HAP-1 (cell line): ENCODE results near the gene D2HGDH.
A peak's percentile ranks its signal among the peaks of the same experiment; 100 is the strongest.
"Not testable (repeated sequence)": the region's sequence is repeated elsewhere in the genome, so short reads cannot be mapped to it uniquely, and the experiment has no call there.

Experiments
- DNase-seq, 2 experiments: peaks; one replicate each; pipeline ENCODE4 v3.0.0-alpha.2; 2016 to 2020; ENCODE audit warnings: low spot score in 2 of 2
- H3K27me3 ChIP-seq: fragments of 250-450 bp; sonication (Bioruptor Pico); 2 replicates; pipeline ENCODE4 v1.5.1; 2020; ENCODE audit warnings: low read depth, mild to moderate bottlenecking, moderate library complexity
- H3K36me3 ChIP-seq: fragments of 250-450 bp; sonication (Bioruptor Pico); replicated peaks from 2 replicates; pipeline ENCODE4 v1.5.1; 2020; ENCODE audit warnings: mild to moderate bottlenecking
- H3K4me1 ChIP-seq: fragments of 250-450 bp; sonication (Bioruptor Pico); 2 replicates; pipeline ENCODE4 v1.5.1; 2020; ENCODE audit warnings: mild to moderate bottlenecking
- H3K4me3 ChIP-seq: fragments of 250-450 bp; sonication (Bioruptor Pico); 2 replicates; pipeline ENCODE4 v1.5.1; 2020; ENCODE audit warnings: mild to moderate bottlenecking, moderate library complexity
- H3K9me3 ChIP-seq: fragments of 250-450 bp; sonication (Bioruptor Pico); 2 replicates; pipeline ENCODE4 v1.5.1; 2020; ENCODE audit warnings: mild to moderate bottlenecking, moderate library complexity
- in situ Hi-C: fragments of 300-500 bp; cut with MboI; formaldehyde crosslinking; loops from 3 replicates; pipeline ENCODE4 v1.14.3; 2020; ENCODE audit warnings: low sequenced_read_pairs, inconsistent platforms, mixed read lengths

The D2HGDH gene

DNA sequence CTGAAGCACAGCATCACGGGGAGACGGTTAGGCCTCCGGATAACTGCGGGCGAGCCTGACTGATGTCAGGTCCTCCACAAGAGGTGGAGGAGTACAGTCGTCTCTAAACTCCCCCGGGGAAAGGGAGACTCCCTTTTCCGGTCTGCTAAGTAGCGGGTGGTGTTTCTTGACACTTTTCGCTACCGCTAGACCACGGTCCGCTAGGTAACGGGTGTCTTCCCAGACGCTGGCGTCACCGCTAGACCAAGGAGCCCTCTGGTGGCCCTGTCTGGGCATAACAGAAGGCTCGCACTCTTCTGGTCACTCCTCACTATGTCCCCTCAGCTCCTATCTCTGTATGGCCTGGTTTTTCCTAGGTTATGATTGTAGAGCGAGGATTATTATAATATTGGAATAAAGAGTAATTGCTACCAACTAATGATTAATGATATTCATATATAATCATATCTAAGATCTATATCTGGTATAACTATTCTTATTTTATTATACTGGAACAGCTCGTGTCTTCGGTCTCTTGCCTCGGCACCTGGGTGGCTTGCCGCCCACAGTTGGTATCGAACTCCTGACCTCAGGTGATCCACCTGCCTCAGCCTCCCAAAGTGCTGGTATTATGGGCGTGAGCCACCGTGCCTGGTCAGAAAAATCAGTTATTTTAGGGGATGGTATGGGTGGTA, 1.8 kb upstream of the D2HGDH start:
- in situ Hi-C loops, H3K4me1 ChIP-seq, H3K4me3 ChIP-seq, H3K36me3 ChIP-seq, H3K27me3 ChIP-seq, H3K9me3 ChIP-seq: not testable (repeated sequence)
- DNase-seq = peak; percentile 15 to 84

DNA sequence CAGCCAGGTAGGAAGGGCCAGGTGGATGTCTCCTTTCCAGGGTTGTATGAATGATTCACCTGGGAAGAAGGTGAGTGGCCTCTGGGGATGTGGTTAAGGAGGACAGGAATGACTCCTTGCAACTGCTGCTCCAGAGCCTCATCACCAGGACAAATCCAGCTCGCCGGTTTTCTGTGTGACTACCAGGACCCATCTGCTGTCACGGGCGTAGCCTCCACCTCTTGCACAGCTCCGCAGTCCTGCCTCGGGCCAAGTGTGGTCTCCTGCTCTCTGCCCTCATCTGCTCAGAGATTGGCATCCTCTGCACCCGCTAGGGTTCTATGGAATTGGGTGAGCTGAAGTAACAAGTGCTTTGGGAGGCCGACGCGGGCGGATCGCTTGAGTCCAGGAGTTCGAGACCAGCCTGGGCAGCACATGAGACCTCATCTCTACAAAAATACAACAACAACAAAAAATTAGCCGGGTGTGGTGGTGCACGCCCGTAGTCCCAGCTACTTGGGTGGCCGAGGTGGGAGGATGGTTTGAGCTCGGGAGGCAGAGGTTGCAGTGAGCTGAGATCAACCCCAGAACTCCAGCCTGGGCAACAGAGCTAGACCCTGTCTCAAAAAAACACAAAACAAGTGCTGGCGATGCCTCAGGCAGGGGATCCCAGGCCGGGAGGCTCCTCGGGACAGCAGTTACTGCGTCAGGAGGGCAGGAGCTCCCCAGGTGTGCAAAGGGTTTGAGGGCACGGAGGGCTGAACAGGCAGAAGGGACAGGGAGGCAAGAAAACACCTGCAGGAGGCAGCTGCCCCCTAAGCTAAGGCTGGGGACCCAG, 831 bp upstream of the D2HGDH start:
- H3K36me3 ChIP-seq = peaks cover 7% of the 10 kb centered on the region
- DNase-seq = no peak
- no peaks in the 10 kb centered on the region for H3K27me3 ChIP-seq
- in situ Hi-C loops = no loop called here
- no peaks in the 10 kb centered on the region for H3K9me3 ChIP-seq
- 0 out of 2 replicates have a peak, but pooled peaks cover 4% of the 10 kb centered on the region for H3K4me1 ChIP-seq
- H3K4me3 ChIP-seq = peak overlapping the region; percentile 36

DNA sequence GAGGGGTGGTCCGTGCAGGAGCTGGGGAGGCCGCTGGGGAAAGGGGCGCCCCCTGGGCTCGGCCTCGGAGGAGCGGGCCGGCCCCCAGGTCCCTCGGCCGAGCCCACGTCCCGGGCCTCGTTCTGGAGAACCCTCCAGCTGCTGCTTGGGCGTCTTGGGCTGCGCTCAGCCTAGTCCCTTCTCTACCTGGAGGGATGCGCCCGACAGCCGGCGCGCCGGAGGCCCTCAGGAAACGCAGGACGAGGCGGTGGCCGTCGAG, 293 bp upstream of the D2HGDH start:
- in situ Hi-C loops = no loop called here
- Histone ChIP-seq H3K36me3 (peaks cover 10% of the 10 kb centered on the region), H3K4me1 (0 out of 2 replicates have a peak, but pooled peaks cover 4% of the 10 kb centered on the region), H3K9me3 (no peaks in the 10 kb centered on the region), H3K27me3 (no peaks in the 10 kb centered on the region), H3K4me3 (peak overlapping the region; percentile 36)
- DNase-seq = no peak

DNA sequence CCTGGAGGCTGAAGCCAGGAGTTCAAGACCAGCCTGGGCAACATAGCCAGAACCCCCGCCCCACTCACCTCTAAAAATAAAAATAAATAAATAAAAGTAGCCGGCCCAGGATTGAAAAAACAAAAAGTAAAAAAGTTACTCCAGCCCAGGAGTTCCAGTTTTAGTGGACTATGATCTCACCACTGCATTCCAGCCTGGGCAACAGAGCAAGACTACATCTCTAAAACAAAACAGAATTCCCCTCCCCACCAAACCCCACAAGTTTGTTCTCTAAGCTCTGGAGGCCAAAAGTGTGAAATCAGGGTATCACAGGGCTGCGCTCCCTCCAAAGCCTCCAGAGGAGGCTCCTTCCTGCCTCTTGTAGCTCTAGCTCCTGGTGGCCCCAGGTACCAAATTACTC, 1.7 kb downstream of the D2HGDH start:
- peaks cover 10% of the 10 kb centered on the region for H3K36me3 ChIP-seq
- in situ Hi-C loops = no loop called here
- H3K4me1 ChIP-seq = 0 out of 2 replicates have a peak, but pooled peaks cover 4% of the 10 kb centered on the region
- H3K9me3 ChIP-seq = no peaks in the 10 kb centered on the region
- no peaks in the 10 kb centered on the region for H3K27me3 ChIP-seq
- no peak for DNase-seq
- H3K4me3 ChIP-seq = peak overlapping the region; percentile 77

DNA sequence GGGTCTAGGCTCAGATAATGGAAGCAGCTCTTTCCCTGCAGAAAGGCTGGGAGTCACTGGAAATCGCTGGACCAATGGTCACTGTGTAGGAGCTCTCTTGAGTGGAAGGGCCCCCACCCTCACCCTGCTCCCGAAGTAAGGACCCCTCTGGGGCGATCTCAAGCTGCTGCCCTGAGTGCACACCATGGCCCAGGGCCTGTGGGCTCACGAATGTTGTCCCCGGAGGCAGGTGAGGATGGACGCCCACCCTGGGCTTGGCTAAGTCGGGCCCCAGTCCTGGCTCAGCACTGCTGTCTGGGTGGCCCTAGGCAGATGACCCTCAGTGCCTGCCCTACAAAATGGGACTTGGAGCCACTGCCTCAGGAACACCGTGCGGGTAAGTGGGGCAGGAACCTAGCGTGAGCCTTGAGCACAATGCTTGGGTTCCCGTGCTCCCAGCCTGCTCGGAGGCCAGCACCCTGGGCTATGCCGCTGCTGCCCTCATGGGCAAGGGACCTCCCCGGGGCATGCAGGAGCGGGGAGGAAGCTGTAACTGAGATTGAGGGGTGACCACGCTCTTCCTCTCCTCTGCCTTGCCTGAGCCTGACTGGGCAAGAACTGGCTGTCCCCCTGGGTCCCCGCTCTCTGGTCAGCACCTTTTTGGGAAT, 3.7 kb downstream of the D2HGDH start:
- H3K9me3 ChIP-seq = no peaks in the 10 kb centered on the region
- H3K4me3 ChIP-seq = no peak overlapping the region
- H3K27me3 ChIP-seq = no peaks in the 10 kb centered on the region
- H3K36me3 ChIP-seq = peaks cover 10% of the 10 kb centered on the region
- 0 out of 2 replicates have a peak, but pooled peaks cover 4% of the 10 kb centered on the region for H3K4me1 ChIP-seq
- no peak for DNase-seq
- in situ Hi-C loops = no loop called here

DNA sequence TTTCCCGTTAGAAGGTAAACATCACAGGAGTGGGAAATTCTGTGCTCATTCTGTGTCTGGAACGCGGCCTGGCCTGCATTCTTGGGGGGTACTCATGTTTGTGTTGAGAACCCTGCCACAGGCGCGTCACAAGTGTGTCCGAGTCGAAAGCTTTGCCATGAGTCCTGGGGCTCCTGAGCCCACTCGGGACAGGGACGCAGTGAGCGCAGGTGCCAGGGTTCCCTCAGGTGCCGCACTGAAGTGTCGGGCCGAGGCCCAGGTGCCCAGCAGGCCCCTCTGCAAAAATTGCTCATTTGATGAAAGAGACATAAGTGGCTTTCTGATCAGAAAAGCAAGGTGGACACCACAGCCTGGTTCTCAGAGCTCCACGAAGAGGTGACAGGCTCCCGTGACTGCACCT, 4.7 kb downstream of the D2HGDH start:
- H3K27me3 ChIP-seq = no peaks in the 10 kb centered on the region
- H3K9me3 ChIP-seq = no peaks in the 10 kb centered on the region
- no peak overlapping the region for H3K4me3 ChIP-seq
- H3K36me3 ChIP-seq = peaks cover 18% of the 10 kb centered on the region
- H3K4me1 ChIP-seq = 0 out of 2 replicates have a peak, but pooled peaks cover 2% of the 10 kb centered on the region
- in situ Hi-C loops = no loop called here
- no peak for DNase-seq

DNA sequence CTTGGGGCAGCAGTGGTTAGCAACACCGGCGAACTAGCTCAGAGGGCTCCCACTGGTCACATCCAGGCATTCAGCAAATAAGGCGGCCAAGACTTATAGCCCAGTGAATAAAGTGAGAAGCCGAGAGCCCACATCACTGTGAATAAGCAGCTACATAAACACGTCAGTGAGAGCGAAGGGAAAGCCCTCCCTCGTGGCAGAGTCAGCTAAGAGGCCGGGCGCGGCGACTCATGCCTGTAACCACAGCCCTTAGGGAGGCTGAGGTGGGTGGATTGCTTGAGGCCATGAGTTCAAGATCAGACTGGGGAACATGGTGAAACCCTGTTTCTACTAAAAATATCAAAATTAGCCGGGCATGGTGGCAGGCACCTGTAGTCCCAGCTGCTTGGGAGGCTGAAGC, 5.2 kb downstream of the D2HGDH start:
- DNase-seq = no peak
- Histone ChIP-seq H3K36me3 (peaks cover 21% of the 10 kb centered on the region), H3K4me1 (0 out of 2 replicates have a peak, but pooled peaks cover 2% of the 10 kb centered on the region), H3K27me3 (no peaks in the 10 kb centered on the region), H3K9me3 (no peaks in the 10 kb centered on the region), H3K4me3 (no peak overlapping the region)
- in situ Hi-C loops = no loop called here

DNA sequence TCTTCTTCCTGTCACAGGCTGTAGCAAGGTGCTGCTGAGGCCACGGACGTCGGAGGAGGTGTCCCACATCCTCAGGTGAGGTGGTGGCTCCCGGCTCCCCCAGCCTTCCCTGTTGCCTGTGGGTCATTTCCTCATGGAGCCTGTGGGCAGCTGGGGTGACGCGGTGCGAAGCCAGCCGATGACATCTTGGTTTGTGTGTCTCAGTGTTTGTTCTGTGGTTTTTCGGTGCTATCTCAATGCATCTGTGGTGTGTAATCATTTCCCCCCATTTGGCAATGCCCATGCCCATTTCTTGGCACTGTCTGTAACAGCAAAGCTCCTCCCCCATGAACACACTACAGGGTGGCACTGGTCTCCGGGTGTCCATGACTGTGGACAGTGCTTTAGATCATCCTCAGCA, 6.6 kb downstream of the D2HGDH start:
- DNase-seq = no peak
- no peaks in the 10 kb centered on the region for H3K4me1 ChIP-seq

DNA sequence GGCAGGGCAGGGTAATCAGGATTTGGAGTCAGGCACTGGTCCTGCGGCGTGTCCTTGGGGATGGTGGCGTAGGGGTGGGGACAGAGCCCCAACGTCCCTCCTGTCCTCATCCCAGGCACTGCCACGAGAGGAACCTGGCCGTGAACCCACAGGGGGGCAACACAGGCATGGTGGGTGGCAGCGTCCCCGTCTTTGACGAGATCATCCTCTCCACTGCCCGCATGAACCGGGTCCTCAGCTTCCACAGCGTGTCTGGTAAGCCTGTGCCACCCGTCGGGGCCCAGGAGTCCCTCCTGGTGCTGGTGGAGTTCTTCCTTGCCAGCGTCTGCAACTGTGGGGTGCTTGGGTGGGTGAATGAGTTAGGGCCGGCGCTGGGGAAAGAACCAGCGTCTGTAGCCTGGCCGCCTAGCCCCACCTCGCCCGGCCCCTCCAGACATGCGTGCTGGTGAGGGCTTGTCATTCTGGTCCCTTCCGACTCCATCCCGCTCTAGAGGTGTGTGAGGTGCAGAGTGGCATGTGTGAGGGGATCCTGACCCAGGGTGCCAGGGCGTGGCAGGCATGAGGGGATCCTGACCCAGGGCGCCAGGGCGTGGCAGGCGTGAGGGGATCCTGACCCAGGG, 8.0 kb downstream of the D2HGDH start:
- DNase-seq = no peak
- no peaks in the 10 kb centered on the region for H3K9me3 ChIP-seq
- no peak overlapping the region for H3K4me3 ChIP-seq
- in situ Hi-C loops = no loop called here
- peaks cover 28% of the 10 kb centered on the region for H3K36me3 ChIP-seq
- H3K4me1 ChIP-seq = no peaks in the 10 kb centered on the region
- no peaks in the 10 kb centered on the region for H3K27me3 ChIP-seq

More for the DNA sequence above, 6.6 kb downstream of the D2HGDH start:
- Histone ChIP-seq H3K36me3 (peaks cover 28% of the 10 kb centered on the region), H3K9me3 (no peaks in the 10 kb centered on the region), H3K27me3 (no peaks in the 10 kb centered on the region), H3K4me3 (no peak overlapping the region)
- in situ Hi-C loops = no loop called here

DNA sequence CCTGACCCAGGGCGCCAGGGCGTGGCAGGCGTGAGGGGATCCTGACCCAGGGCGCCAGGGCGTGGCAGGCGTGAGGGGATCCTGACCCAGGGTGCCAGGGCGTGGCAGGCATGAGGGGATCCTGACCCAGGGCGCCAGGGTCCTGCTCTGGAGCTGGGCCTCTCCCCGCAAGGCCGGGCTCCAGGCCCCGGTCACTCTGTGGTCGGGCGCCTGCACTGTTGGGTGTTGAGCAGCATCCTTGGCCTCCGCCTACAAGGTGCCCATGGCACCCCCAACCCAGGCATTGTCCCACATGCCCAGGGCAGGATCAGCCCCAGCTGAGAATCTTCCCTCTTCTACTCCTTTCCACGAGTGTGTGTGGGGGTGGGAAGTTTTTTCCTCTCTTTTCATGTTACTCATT, 8.6 kb downstream of the D2HGDH start:
- H3K4me1 ChIP-seq, H3K9me3 ChIP-seq, H3K4me3 ChIP-seq, in situ Hi-C loops, DNase-seq, H3K27me3 ChIP-seq: not testable (repeated sequence)
- H3K36me3 ChIP-seq = peaks cover 28% of the 10 kb centered on the region

DNA sequence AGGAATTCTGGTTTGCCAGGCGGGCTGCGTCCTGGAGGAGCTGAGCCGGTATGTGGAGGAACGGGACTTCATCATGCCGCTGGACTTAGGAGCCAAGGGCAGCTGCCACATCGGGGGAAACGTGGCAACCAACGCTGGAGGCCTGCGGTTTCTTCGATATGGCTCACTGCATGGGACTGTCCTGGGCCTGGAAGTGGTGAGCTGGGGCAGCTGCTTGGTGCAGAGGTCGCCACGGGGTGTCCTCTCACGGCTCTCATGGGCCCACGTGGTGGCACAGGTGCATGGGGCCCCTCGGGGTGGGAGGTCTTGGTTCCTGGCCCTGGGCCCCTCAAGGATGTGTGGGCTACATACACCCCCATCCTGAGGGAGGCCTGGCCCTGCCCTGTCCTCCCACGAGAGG, 9.2 kb downstream of the D2HGDH start:
- no peaks in the 10 kb centered on the region for H3K4me1 ChIP-seq
- in situ Hi-C loops = no loop called here
- H3K36me3 ChIP-seq = peaks cover 31% of the 10 kb centered on the region
- H3K9me3 ChIP-seq = no peaks in the 10 kb centered on the region
- DNase-seq = no peak
- no peaks in the 10 kb centered on the region for H3K27me3 ChIP-seq
- no peak overlapping the region for H3K4me3 ChIP-seq

DNA sequence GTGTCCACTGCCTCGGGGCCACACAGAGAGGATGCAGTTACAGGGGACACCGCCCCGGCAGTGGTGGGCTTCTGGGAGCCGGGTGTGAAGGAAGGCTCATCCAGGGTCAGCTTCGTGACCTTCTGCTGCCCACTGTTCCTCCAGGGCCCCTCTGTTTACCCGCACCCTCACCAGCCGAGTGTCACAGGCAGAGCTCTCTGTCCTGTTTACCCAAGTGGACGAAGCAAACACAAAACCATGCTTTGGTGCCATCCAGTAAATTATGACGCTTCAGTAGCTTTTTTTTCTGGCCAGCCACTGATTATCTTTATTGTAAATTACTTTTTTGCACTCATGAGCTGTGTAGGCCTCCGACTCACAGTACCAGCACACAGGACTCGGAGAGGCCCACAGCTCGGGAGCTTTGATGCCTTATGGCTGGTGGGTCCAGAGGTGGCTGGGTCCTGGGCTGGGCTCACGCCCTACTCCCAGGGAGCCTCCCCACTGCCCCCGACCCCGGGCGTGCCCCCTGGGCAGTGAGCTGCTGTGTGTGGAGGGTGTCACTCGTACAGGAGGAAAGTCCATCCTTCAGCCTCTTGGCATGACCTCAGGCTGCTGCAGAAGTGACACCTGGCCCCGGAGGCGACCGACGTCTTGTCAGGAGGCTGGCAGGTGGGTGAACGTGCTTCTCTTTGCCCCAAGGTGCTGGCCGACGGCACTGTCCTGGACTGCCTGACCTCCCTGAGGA, 9.8 kb downstream of the D2HGDH start:
- H3K9me3 ChIP-seq = no peaks in the 10 kb centered on the region
- in situ Hi-C loops = no loop called here
- H3K4me1 ChIP-seq = no peaks in the 10 kb centered on the region
- DNase-seq = no peak
- peaks cover 33% of the 10 kb centered on the region for H3K36me3 ChIP-seq
- no peaks in the 10 kb centered on the region for H3K27me3 ChIP-seq
- no peak overlapping the region for H3K4me3 ChIP-seq

DNA sequence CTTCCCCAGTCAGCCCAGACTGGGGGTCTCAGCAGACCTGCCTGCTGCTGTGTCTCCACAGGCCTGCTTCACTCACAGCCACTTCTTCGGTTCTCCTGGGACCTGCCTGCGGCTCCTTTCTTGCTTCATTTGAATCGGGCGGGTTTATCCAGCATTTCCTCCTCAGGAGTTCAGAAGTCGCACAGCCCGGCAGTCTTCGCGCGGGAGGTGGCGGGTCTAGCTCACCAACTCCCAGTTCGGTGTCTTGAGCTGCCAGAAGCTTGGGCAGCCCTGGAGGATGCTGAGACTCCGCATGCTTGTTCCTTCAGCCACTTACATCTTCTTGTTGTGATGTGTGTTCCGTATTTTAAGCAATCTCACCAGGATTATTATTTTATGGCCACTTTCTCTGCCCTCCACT, 10.8 kb downstream of the D2HGDH start:
- H3K4me3 ChIP-seq = no peak overlapping the region
- in situ Hi-C loops = no loop called here
- H3K36me3 ChIP-seq = peaks cover 37% of the 10 kb centered on the region
- no peaks in the 10 kb centered on the region for H3K9me3 ChIP-seq
- no peaks in the 10 kb centered on the region for H3K27me3 ChIP-seq
- DNase-seq = no peak
- H3K4me1 ChIP-seq = no peaks in the 10 kb centered on the region
